SK-N-SH (cell line): ENCODE results near the gene CTCF. TPM values are rescaled to one million over a fixed set of nuclear protein-coding genes. Genes with fewer than 3 reads are reported as not detected.

ENCODE experiments used
- CTCF ChIA-PET: fragments of 300-600, 350-600 bp; formaldehyde crosslinking; extraction: SDS; loops from one replicate; lab custom pipeline; 2021; lab: Yijun Ruan, JAX
- POLR2A ChIA-PET: fragments of 350-600 bp; sonication (Branson Sonifier 250); formaldehyde crosslinking; extraction: SDS; loops from one replicate; lab custom pipeline; 2020; ENCODE audit warnings: antibody characterized with exemption, inconsistent platforms; lab: Yijun Ruan, JAX
- DNase-seq: peaks from one replicate; pipeline ENCODE4 v3.0.0; 2012
- H2AFZ ChIP-seq: fragments of 200-600 bp; sonication (generic); 2 replicates; pipeline ENCODE4 v1.8.1; 2016; ENCODE audit warnings: antibody characterized with exemption, mild to moderate bottlenecking, low read depth
- H3F3A ChIP-seq: fragments of 200-600 bp; sonication (generic); replicated peaks from 2 replicates; pipeline ENCODE3; 2016; ENCODE audit warnings: antibody characterized with exemption, mild to moderate bottlenecking; ENCODE audit not compliant: insufficient read depth
- H3K27ac ChIP-seq, 2 experiments: fragments of 200-500 bp in 1 of 2; fragments of 200-600 bp in 1 of 2; sonication (Bioruptor generic) in 1 of 2; sonication (generic), shearing (Covaris generic) in 1 of 2; 2 replicates each; pipeline versions ENCODE4 v1.5.1 to v1.6.1; 2014 to 2016; ENCODE audit warnings: low read depth in 2 of 2, inconsistent platforms in 1 of 2, low read length in 1 of 2, mild to moderate bottlenecking in 1 of 2, mixed read lengths in 1 of 2
- H3K27me3 ChIP-seq: fragments of 200-600 bp; sonication (generic), shearing (Covaris generic); 2 replicates; pipeline ENCODE4 v1.6.1; 2016; ENCODE audit warnings: mixed run types; ENCODE audit not compliant: insufficient read depth
- H3K36me3 ChIP-seq, 2 experiments: fragments of 200-500 bp in 1 of 2; fragments of 200-600 bp in 1 of 2; sonication (Bioruptor generic) in 1 of 2; sonication (generic) in 1 of 2; replicated peaks in 1 of 2; 2 replicates each; pipeline versions ENCODE3 to v1.5.1; 2014 to 2016; ENCODE audit warnings: low read length in 1 of 2, mild to moderate bottlenecking in 1 of 2; ENCODE audit not compliant: insufficient read depth in 2 of 2, control insufficient read depth in 1 of 2
- H3K4me1 ChIP-seq, 2 experiments: fragments of 200-500 bp in 1 of 2; fragments of 200-600 bp in 1 of 2; sonication (Bioruptor generic) in 1 of 2; sonication (generic), shearing (Covaris generic) in 1 of 2; 2 replicates each; pipeline versions ENCODE4 v1.5.1 to v1.6.1; 2014 to 2016; ENCODE audit warnings: low read depth in 1 of 2, low read length in 1 of 2, mixed run types in 1 of 2; ENCODE audit not compliant: insufficient read depth in 2 of 2, control insufficient read depth in 1 of 2
- H3K4me2 ChIP-seq: fragments of 200-600 bp; sonication (generic), shearing (Covaris generic); 2 replicates; pipeline ENCODE4 v1.6.1; 2017; ENCODE audit warnings: mixed run types
- H3K4me3 ChIP-seq, 2 experiments: fragments of 200-500 bp in 1 of 2; fragments of 200-600 bp in 1 of 2; sonication (Bioruptor generic) in 1 of 2; sonication (generic), shearing (Covaris generic) in 1 of 2; 2 replicates each; pipeline versions ENCODE4 v1.5.1 to v1.8.1; 2014 to 2016; ENCODE audit warnings: low read depth in 2 of 2, inconsistent platforms in 1 of 2, low read length in 1 of 2, mild to moderate bottlenecking in 1 of 2, mixed read lengths in 1 of 2, moderate library complexity in 1 of 2
- H3K79me2 ChIP-seq: fragments of 200-600 bp; sonication (generic); 2 replicates; pipeline ENCODE4 v1.8.1; 2017; ENCODE audit warnings: mild to moderate bottlenecking; ENCODE audit not compliant: insufficient read depth
- H3K9ac ChIP-seq: fragments of 200-600 bp; sonication (generic); 2 replicates; pipeline ENCODE4 v1.6.1; 2017; ENCODE audit warnings: mixed run types
- H3K9me2 ChIP-seq: fragments of 200-600 bp; sonication (generic); 2 replicates; pipeline ENCODE4 v1.6.1; 2017; ENCODE audit warnings: mixed run types
- H3K9me3 ChIP-seq: fragments of 200-600 bp; sonication (generic); 2 replicates; pipeline ENCODE4 v1.6.1; 2017; ENCODE audit warnings: mixed run types, mild to moderate bottlenecking, moderate library complexity
- H4K20me1 ChIP-seq: fragments of 200-600 bp; sonication (generic); 2 replicates; pipeline ENCODE4 v1.6.1; 2017; ENCODE audit warnings: mild to moderate bottlenecking, mixed run types; ENCODE audit not compliant: insufficient read depth
- CHD2 ChIP-seq: fragments of 150-350 bp; IDR thresholded peaks from 2 replicates; pipeline ENCODE4 v1.6.1; 2018; ENCODE audit warnings: low read length; ENCODE audit not compliant: partially characterized antibody
- ELF1 ChIP-seq: IDR thresholded peaks from 2 replicates; pipeline ENCODE4 v1.4.0; 2012
- EP300 ChIP-seq, 2 experiments: IDR thresholded peaks; 2 replicates each; pipeline versions ENCODE4 v1.4.0 to v1.6.1; 2012; ENCODE audit warnings: borderline replicate concordance in 1 of 2, low read depth in 1 of 2, low read length in 1 of 2
- EZH2phosphoT487 ChIP-seq: fragments of 200-600 bp; sonication (generic); IDR thresholded peaks from 2 replicates; pipeline ENCODE4 v1.6.1; 2017; ENCODE audit warnings: low read depth, mixed run types, mild to moderate bottlenecking, antibody characterized with exemption, moderate library complexity, borderline replicate concordance
- FOSL2 ChIP-seq: IDR thresholded peaks from 2 replicates; pipeline ENCODE4 v1.4.0; 2012; ENCODE audit warnings: low read depth, mild to moderate bottlenecking, moderate library complexity, borderline replicate concordance
- FOXJ3 ChIP-seq: sonication (generic); formaldehyde crosslinking; IDR thresholded peaks from 2 replicates; pipeline ENCODE4 v1.5.1; 2020; ENCODE audit warnings: mild to moderate bottlenecking, missing genetic modification reagents
- FOXM1 ChIP-seq: IDR thresholded peaks from 2 replicates; pipeline ENCODE4 v1.4.0; 2012; ENCODE audit warnings: low read depth, mild to moderate bottlenecking
- GABPA ChIP-seq: IDR thresholded peaks from 2 replicates; pipeline ENCODE4 v1.4.0; 2012; ENCODE audit warnings: low read depth, mild to moderate bottlenecking
- GATA2 ChIP-seq: sonication (generic); formaldehyde crosslinking; IDR thresholded peaks from 2 replicates; pipeline ENCODE4 v1.5.0; 2020; ENCODE audit warnings: mild to moderate bottlenecking, missing genetic modification reagents
- MXI1 ChIP-seq: IDR thresholded peaks from 2 replicates; pipeline ENCODE4 v1.6.1; 2012; ENCODE audit warnings: mild to moderate bottlenecking, low read depth, low read length, improper control_type of control experiment
- RCOR1 ChIP-seq: fragments of 150-350 bp; IDR thresholded peaks from 2 replicates; pipeline ENCODE4 v1.6.1; 2017; ENCODE audit warnings: antibody characterized with exemption, low read length
- SIN3A ChIP-seq: IDR thresholded peaks from 2 replicates; pipeline ENCODE4 v1.6.1; 2012; ENCODE audit warnings: low read depth, mild to moderate bottlenecking, low read length, moderate library complexity, borderline replicate concordance
- SMC3 ChIP-seq: IDR thresholded peaks from 2 replicates; pipeline ENCODE4 v1.6.1; 2012; ENCODE audit warnings: low read depth, low read length, improper control_type of control experiment
- TAF1 ChIP-seq: IDR thresholded peaks from 2 replicates; pipeline ENCODE4 v1.6.1; 2012; ENCODE audit warnings: low read depth, mild to moderate bottlenecking, low read length, moderate library complexity, borderline replicate concordance
- TCF12 ChIP-seq: IDR thresholded peaks from 2 replicates; pipeline ENCODE4 v1.4.0; 2012
- YY1 ChIP-seq: IDR thresholded peaks from 2 replicates; pipeline ENCODE4 v1.4.0; 2012; ENCODE audit warnings: low read depth, mild to moderate bottlenecking
- WGBS: methylation state at CpG from one replicate; pipeline ENCODE4 v1.1.6; 2017; ENCODE audit warnings: low lambda C conversion rate; 5-methylcytosine and 5-hydroxymethylcytosine counted together
- polyA plus RNA-seq, 3 experiments: library from polyadenylated mRNA; depleted of rRNA; stranded (reverse); fragments of >200 nt; gene quantifications; 2 replicates each; pipeline ENCODE4 v1.2.3, GENCODE V29; 2012
- TF ChIP-seq, protein P1 (sequence below): IDR thresholded peaks from 2 replicates; pipeline ENCODE4 v1.6.1; 2012; ENCODE audit warnings: mild to moderate bottlenecking, low read depth, low read length, moderate library complexity
- TF ChIP-seq, protein P2 (sequence below): IDR thresholded peaks from 2 replicates; pipeline ENCODE4; 2012
- TF ChIP-seq, protein P3 (sequence below): fragments of 150-350 bp; IDR thresholded peaks from 2 replicates; pipeline ENCODE4 v1.6.1; 2016; ENCODE audit warnings: mild to moderate bottlenecking, low read depth, low read length

CTCF gene
- polyA plus RNA-seq, 1 of the 3 experiments (the other 2 are of a cell fraction), result 19.6 TPM

DNA sequence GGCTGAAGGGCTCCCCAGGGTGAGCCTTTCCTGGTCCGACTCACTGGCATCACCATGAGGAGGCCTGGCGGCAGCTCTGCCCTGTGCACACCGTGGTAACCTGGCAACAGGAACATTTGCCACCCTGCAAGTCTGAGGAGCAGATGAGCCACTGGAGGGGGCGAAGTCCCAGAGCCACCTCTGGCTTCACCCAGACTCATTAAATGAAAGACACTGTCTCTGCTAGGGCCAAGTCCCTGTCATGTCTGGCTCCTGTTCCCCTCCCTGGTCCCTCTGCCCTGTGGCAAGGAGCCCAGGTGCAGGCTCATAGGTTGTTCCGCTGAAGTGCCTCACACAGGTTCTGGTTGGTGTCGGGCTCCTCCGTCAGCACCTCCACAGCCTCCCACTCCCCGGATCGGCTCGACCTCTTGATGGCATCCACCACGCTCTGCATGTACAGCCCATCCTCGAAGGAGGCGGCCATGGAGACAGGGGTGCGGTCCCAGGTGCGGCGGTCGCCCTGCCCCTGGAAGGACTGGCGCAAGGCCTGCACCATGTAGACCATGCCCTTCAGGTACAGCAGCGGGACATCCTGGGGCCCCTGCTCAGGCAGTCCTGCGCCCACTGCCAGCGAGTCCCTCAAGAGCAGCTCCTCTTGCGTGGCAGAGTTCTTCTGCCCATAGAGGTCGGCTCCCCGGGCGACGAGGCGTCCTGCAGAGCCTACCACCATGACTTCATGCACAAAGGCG lies 112.7 kb downstream of the CTCF start:
- CTCF ChIA-PET, result interaction anchor here (0.6 to 6.3 kb wide), 4 partner anchors 77 to 154 kb away, joined by 3 to 40 read pairs (median 3); no protein-coding TSS in a partner anchor
- H3K9me2 ChIP-seq, result no peaks in the 10 kb centered on the region
- H3K4me3 ChIP-seq, result no peak overlapping the region
- no peak overlapping the region for H3K9ac ChIP-seq
- POLR2A ChIA-PET, result no interaction called here
- no peak overlapping the region for H3K4me2 ChIP-seq
- H3F3A ChIP-seq, result no peaks in the 10 kb centered on the region
- no peak overlapping the region for H2AFZ ChIP-seq
- peaks cover 15 to 26% of the 10 kb centered on the region in 2 experiments; a peak in 2 of 4 replicates for H3K4me1 ChIP-seq
- no peaks in the 10 kb centered on the region for H4K20me1 ChIP-seq
- H3K9me3 ChIP-seq, result no peaks in the 10 kb centered on the region
- no peaks in the 10 kb centered on the region for H3K79me2 ChIP-seq
- H3K27me3 ChIP-seq, result no peaks in the 10 kb centered on the region
- WGBS, result 93% methylated on average over 16 of the region's 28 CpGs
- H3K27ac ChIP-seq, result peak overlapping the region in 1 of 2 experiments; percentile 8; a peak in 1 of 4 replicates
- DNase-seq, result no peak
- TF ChIP-seq, protein P1, sequence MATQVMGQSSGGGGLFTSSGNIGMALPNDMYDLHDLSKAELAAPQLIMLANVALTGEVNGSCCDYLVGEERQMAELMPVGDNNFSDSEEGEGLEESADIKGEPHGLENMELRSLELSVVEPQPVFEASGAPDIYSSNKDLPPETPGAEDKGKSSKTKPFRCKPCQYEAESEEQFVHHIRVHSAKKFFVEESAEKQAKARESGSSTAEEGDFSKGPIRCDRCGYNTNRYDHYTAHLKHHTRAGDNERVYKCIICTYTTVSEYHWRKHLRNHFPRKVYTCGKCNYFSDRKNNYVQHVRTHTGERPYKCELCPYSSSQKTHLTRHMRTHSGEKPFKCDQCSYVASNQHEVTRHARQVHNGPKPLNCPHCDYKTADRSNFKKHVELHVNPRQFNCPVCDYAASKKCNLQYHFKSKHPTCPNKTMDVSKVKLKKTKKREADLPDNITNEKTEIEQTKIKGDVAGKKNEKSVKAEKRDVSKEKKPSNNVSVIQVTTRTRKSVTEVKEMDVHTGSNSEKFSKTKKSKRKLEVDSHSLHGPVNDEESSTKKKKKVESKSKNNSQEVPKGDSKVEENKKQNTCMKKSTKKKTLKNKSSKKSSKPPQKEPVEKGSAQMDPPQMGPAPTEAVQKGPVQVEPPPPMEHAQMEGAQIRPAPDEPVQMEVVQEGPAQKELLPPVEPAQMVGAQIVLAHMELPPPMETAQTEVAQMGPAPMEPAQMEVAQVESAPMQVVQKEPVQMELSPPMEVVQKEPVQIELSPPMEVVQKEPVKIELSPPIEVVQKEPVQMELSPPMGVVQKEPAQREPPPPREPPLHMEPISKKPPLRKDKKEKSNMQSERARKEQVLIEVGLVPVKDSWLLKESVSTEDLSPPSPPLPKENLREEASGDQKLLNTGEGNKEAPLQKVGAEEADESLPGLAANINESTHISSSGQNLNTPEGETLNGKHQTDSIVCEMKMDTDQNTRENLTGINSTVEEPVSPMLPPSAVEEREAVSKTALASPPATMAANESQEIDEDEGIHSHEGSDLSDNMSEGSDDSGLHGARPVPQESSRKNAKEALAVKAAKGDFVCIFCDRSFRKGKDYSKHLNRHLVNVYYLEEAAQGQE, result no peak
- TF ChIP-seq YY1 (no peak), EZH2phosphoT487 (no peak), RCOR1 (no peak), GATA2 (CRISPR knock-in tag) (no peak), FOXM1 (no peak), SMC3 (no peak), EP300 (IDR thresholded peaks at IDR 0.05; ENCODE audit: borderline replicate concordance in 1 of 2, low read depth in 1 of 2, low read length in 1 of 2) (no peak)
- TF ChIP-seq, protein P2, sequence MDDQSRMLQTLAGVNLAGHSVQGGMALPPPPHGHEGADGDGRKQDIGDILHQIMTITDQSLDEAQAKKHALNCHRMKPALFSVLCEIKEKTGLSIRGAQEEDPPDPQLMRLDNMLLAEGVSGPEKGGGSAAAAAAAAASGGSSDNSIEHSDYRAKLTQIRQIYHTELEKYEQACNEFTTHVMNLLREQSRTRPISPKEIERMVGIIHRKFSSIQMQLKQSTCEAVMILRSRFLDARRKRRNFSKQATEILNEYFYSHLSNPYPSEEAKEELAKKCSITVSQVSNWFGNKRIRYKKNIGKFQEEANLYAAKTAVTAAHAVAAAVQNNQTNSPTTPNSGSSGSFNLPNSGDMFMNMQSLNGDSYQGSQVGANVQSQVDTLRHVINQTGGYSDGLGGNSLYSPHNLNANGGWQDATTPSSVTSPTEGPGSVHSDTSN, result no peak
- TF ChIP-seq, all 33 proteins: peak for 0
- peaks cover 5 to 10% of the 10 kb centered on the region in 2 experiments for H3K36me3 ChIP-seq

DNA sequence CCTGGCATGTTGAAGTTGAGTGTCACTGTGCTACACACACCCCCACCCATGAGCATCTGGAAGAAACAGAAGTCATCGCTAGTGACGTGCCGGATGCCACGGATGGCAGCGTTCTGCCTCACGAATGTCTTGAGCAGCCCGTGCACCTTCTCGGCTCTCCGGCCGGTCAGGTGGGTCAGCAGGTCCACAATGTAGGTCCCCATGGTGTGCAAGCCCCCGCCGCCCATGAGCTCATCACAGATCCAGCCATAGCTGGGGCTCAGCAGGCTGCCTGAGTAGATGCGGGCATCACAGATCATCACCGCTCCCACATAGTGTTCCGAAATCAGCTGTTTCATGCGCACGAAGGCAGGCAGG lies 113.2 kb downstream of the CTCF start:
- Histone ChIP-seq H3F3A (no peaks in the 10 kb centered on the region), H3K79me2 (no peaks in the 10 kb centered on the region), H3K36me3 (peaks cover 5 to 10% of the 10 kb centered on the region in 2 experiments), H3K9me3 (no peaks in the 10 kb centered on the region), H4K20me1 (no peaks in the 10 kb centered on the region), H3K4me3 (no peak overlapping the region), H3K9me2 (no peaks in the 10 kb centered on the region), H3K4me2 (no peak overlapping the region), H2AFZ (no peak overlapping the region), H3K4me1 (peaks cover 15 to 26% of the 10 kb centered on the region in 2 experiments; a peak in 2 of 4 replicates), H3K9ac (no peak overlapping the region), H3K27me3 (no peaks in the 10 kb centered on the region), H3K27ac (no peak overlapping the region)
- DNase-seq, result no peak
- POLR2A ChIA-PET, result interaction anchor here (0.5 kb wide), 1 partner anchor 262 kb away, joined by 3 read pairs; no protein-coding TSS in a partner anchor
- 97% methylated on average over 6 of the region's 17 CpGs for WGBS
- CTCF ChIA-PET, result interaction anchor here (0.6 kb wide), 1 partner anchor 76 kb away, joined by 3 read pairs; no protein-coding TSS in a partner anchor
- TF ChIP-seq EP300 (IDR thresholded peaks at IDR 0.05; ENCODE audit: borderline replicate concordance in 1 of 2, low read depth in 1 of 2, low read length in 1 of 2) (no peak), CHD2 (no peak), SIN3A (no peak), FOSL2 (no peak), MXI1 (no peak), ELF1 (no peak), FOXJ3 (CRISPR knock-in tag) (no peak), YY1 (no peak), GABPA (no peak), TAF1 (no peak), TCF12 (no peak), GATA2 (CRISPR knock-in tag) (no peak)
- TF ChIP-seq, protein P2, result no peak
- TF ChIP-seq, protein P3, sequence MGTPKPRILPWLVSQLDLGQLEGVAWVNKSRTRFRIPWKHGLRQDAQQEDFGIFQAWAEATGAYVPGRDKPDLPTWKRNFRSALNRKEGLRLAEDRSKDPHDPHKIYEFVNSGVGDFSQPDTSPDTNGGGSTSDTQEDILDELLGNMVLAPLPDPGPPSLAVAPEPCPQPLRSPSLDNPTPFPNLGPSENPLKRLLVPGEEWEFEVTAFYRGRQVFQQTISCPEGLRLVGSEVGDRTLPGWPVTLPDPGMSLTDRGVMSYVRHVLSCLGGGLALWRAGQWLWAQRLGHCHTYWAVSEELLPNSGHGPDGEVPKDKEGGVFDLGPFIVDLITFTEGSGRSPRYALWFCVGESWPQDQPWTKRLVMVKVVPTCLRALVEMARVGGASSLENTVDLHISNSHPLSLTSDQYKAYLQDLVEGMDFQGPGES, result no peak
